IPS-18c (cell line): ENCODE measurements around the gene CA11.
A peak's percentile ranks its signal among the peaks of the same experiment; 100 is the strongest.
"Not testable (repeated sequence)": the region's sequence is repeated elsewhere in the genome, so short reads cannot be mapped to it uniquely, and the experiment has no call there.

Source experiments
- H3K4me3 ChIP-seq: 2 replicates; pipeline ENCODE4 v1.7.0; 2013; ENCODE audit warnings: low read depth, mild to moderate bottlenecking, low read length, moderate library complexity; ENCODE audit not compliant: insufficient read depth
- H3K9me3 ChIP-seq: one replicate; pipeline ENCODE4 v1.6.1; 2013; ENCODE audit warnings: mild to moderate bottlenecking, low read length, moderate library complexity; ENCODE audit not compliant: control insufficient read depth, insufficient read depth

The CA11 gene

GRCh38 chr19:48672994-48673393 is 27.0 kb upstream of the CA11 start, which contains the start of gene NTN5:
NTN5 (minus strand) TSS chr19:48673017; CDS start chr19:48670986, 2,031 bp downstream.
- no peaks in the 10 kb centered on the region for H3K9me3 ChIP-seq
- peak within 1 kb of the TSS; percentile 4; the same call in 1 of the 2 replicates for H3K4me3 ChIP-seq

- Histone ChIP-seq H3K9me3 (no peaks in the 10 kb centered on the region), H3K4me3 (no peak overlapping the region)
These were observed 25.5 kb upstream of the CA11 start for GRCh38 chr19:48671446-48671995.

- Histone ChIP-seq H3K9me3 (no peaks in the 10 kb centered on the region), H3K4me3 (no peak overlapping the region)
These were observed 24.9 kb upstream of the CA11 start for GRCh38 chr19:48670699-48671445.

- Histone ChIP-seq H3K4me3 (no peak overlapping the region), H3K9me3 (no peaks in the 10 kb centered on the region)
These were observed 24.1 kb upstream of the CA11 start for GRCh38 chr19:48669903-48670668.

- Histone ChIP-seq H3K4me3 (no peak overlapping the region), H3K9me3 (no peaks in the 10 kb centered on the region)
These were observed 22.8 kb upstream of the CA11 start for GRCh38 chr19:48668761-48669160.

GRCh38 chr19:48668332-48668731 is 22.3 kb upstream of the CA11 start:
- H3K4me3 ChIP-seq = no peak overlapping the region
- H3K9me3 ChIP-seq = no peaks in the 10 kb centered on the region

GRCh38 chr19:48665786-48666185 is 19.8 kb upstream of the CA11 start:
- H3K4me3 ChIP-seq = no peak overlapping the region
- H3K9me3 ChIP-seq = no peaks in the 10 kb centered on the region

GRCh38 chr19:48664476-48664875 is 18.5 kb upstream of the CA11 start:
- H3K9me3 ChIP-seq = no peaks in the 10 kb centered on the region
- no peak overlapping the region for H3K4me3 ChIP-seq

GRCh38 chr19:48663667-48664066 is 17.7 kb upstream of the CA11 start:
- Histone ChIP-seq H3K9me3 (no peaks in the 10 kb centered on the region), H3K4me3 (no peak overlapping the region)

- H3K9me3 ChIP-seq = no peaks in the 10 kb centered on the region
- H3K4me3 ChIP-seq = no peak overlapping the region
These were observed 15.7 kb upstream of the CA11 start for GRCh38 chr19:48661711-48662090.

GRCh38 chr19:48660852-48661710 is 15.1 kb upstream of the CA11 start:
- H3K4me3 ChIP-seq = no peak overlapping the region
- no peaks in the 10 kb centered on the region for H3K9me3 ChIP-seq

GRCh38 chr19:48659768-48660167 is 13.8 kb upstream of the CA11 start:
- Histone ChIP-seq H3K9me3 (no peaks in the 10 kb centered on the region), H3K4me3 (no peak overlapping the region)

- H3K4me3 ChIP-seq = no peak overlapping the region
- H3K9me3 ChIP-seq = no peaks in the 10 kb centered on the region
These were observed 12.5 kb upstream of the CA11 start for GRCh38 chr19:48658483-48658882.

- not testable (repeated sequence) for H3K9me3 ChIP-seq, H3K4me3 ChIP-seq
These were observed 11.8 kb upstream of the CA11 start for GRCh38 chr19:48657828-48658227.

- no peak overlapping the region for H3K4me3 ChIP-seq
These were observed 11.0 kb upstream of the CA11 start for GRCh38 chr19:48656840-48657474.

GRCh38 chr19:48654299-48655059 is 8.5 kb upstream of the CA11 start:
- H3K9me3 ChIP-seq = no peaks in the 10 kb centered on the region
- H3K4me3 ChIP-seq = no peak overlapping the region

More at GRCh38 chr19:48656840-48657474, 11.0 kb upstream of the CA11 start:
- no peaks in the 10 kb centered on the region for H3K9me3 ChIP-seq
